CD4-positive, alpha-beta T cell treated with Interferon gamma for 1 hour (primary cell): Measurements from ENCODE around the gene CRADD.

Source experiments
- DNase-seq: peaks from one replicate; pipeline ENCODE4 v3.0.0-alpha.2; 2020

Gene CRADD

DNA sequence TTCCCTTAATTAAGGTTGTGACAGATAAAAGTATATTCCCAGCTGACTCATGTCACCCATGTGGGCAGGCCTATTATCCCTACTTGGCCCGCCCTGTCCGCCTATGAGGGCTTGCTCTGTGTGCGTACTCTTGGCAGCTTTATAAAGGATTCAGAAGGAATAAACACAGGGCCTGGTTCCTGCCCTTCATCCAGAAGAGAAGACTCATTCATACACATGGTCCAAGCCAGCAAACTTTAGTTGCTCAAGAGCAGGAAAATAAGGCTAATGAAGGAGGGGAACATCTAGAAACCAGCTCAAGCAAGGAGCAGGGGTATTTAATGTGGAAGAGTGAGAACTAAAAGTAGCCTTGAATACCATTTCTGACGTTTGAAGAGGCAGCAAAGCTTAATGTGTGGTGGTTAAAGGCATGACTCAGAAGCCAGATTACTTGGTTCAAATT, 141.9 kb downstream of the CRADD start:
- DNase-seq, result no peak

- no peak for DNase-seq
These were observed 146.6 kb downstream of the CRADD start for GRCh38 chr12:93823616-93824391.

GRCh38 chr12:93824514-93825500, 147.6 kb downstream of the CRADD start:
- DNase-seq, result no peak

DNA sequence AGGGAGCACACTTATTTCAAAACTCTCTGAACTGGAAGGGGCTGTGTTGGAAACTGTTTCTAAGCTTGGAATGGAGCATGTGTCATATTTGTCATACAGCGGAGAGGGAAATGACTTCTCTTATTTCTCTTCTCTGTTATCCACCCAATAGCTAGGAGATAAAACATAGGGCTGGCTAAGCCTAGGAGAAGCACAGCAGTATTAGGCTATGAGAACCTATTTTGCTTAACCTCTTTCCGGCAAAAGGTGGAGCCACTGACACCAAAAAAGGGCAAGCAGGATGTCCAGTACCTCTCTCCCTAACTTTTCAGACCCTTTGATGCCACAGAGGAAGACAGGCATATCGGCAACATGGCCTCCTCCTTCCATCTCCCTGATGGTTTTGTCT, 148.3 kb downstream of the CRADD start:
- DNase-seq, result no peak

- no peak for DNase-seq
These were observed 148.9 kb downstream of the CRADD start for GRCh38 chr12:93825931-93826555.

DNA sequence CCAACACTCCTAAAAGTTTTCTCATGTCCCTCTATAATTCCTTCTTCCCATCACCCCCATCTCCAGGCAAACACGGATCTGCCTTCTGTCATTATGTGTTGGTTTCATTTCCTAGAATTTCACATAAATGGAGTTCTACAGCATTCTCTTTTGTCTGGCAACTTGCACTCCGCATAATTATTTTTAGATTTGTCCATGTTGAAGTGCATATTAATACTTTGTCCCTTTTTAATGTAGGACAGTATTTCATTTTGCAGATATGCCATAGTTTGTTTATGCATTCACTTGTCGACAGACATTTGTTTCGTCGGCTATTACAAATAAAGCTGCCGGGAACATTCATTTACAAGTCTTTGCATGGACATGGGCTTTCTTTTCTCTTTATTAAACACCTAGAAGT, 150.0 kb downstream of the CRADD start:
- no peak for DNase-seq

GRCh38 chr12:93827669-93828068, 150.5 kb downstream of the CRADD start:
- DNase-seq, result no peak

DNA sequence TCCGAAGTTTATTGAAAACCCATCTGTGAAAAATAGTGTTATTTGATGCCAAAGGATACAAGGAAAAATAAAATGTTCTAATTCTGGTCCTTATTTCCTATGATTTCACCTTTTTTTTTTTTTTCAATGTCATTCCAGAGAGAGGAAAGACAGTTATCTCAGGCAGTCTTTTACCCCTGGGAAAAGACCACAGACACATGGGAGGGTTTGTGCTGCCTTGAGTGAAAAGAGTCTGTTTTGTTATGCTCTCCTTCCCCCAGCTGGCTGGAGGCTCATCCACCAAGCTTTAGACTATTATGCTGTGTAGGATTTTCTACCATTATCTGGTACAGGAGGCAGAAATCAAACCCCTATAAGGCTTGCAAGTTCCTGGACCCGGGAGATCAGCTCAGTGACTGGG, 151.8 kb downstream of the CRADD start:
- DNase-seq, result no peak

- no peak for DNase-seq
These were observed 154.2 kb downstream of the CRADD start for GRCh38 chr12:93831374-93831773.

- no peak for DNase-seq
These were observed 155.0 kb downstream of the CRADD start for GRCh38 chr12:93832131-93832530.

GRCh38 chr12:93833946-93834345, 156.8 kb downstream of the CRADD start:
- no peak for DNase-seq

DNA sequence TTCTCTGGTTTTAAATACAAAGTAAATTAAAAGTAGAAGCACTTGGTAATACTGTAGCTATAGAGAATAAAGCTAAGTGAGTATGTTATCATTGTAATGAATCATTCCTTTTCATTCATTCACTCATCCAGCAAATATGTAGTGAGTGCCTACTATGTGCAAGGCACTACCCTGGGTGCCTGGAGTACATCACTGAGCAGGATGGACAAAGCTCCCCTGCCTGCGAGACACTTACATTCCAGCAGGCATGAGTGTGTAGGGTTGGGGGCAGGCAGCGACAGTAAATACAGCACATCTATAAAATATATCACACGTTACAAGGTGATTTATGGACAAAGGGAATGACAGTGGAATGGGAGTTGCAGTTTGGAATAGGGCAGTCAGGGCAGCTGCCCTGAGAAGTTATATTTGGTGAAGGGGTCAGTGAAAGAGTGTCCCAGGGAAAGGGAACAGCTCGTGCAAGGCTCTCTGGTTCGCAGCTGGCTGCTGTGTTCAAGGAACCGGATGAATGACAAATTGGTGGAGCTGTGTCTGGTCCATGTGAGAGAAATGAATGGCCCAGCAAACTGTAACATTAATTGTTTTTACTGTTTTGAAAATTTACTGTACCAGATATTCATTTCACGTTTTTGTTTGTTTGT, 159.6 kb downstream of the CRADD start:
- DNase-seq, result no peak

DNA sequence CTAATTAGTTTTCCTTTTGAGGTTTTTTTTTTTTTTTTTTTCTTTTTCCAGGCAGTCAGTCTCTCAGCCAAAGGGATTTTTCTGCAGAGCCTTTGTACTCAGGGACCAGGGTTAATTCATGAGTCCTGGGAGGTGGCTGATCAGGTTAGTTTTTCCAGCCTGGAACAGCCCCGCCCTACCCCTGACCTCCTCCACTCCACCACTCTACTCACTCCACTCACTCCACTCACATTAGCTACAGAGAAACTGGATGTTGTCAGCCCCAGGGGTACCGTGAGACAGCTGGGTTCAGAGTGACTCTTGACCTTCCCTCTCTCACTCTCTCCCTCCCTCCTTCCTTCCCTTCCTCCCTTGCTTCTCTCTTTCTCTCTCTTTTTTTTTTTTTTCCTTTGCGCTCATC, 161.0 kb downstream of the CRADD start:
- DNase-seq, result no peak

DNA sequence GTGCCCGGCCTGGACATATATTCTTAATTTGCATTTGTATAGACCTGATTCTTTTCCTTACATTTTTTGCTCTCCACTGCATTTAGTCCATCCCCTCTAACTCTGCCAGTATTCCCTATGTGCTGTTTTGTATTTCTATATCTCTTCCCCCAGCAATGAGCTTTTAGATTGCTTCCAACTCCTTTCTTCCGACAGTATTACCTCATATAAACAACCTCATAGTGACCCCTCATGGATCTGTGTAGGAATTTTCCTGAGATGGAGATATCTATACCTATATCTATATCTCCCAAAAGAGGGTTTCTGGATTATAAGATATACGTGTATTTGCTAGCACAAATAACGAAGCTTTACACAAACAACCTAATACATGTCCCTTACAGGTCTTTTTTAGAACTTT, 161.9 kb downstream of the CRADD start:
- no peak for DNase-seq

- no peak for DNase-seq
These were observed 164.5 kb downstream of the CRADD start for GRCh38 chr12:93841671-93842070.

GRCh38 chr12:93844164-93844784, 167.1 kb downstream of the CRADD start:
- no peak for DNase-seq

DNA sequence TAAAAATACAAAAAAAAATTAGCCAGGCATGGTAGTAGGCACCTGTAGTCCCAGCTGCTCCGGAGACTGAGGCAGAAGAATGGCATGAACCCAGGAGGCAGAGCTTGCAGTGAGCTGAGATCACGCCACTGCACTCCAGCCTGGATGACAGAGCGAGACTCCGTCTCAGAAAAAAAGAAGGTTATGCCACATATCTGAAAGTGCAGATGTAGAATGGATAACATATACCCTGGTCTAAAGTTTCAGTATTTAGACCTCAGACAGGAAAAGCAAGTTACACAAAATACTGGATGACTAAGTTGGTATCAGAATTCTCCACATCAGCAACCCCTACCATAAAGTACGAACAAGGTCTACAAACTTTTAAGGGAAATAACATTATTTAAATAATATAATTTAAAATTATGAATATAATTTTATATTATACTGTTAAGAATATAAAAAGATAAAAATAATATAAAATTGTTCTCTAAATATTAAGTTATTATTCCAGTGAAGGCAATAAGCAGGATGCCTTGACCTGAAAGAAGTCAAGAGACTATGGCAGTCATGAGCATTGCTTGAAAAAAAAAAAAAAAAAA, 169.9 kb downstream of the CRADD start:
- DNase-seq, result no peak

- no peak for DNase-seq
These were observed 170.6 kb downstream of the CRADD start for GRCh38 chr12:93847517-93848474.

- DNase-seq, result peak; percentile 54
These were observed 171.4 kb downstream of the CRADD start for GRCh38 chr12:93848523-93849101.

- no peak for DNase-seq
These were observed 172.8 kb downstream of the CRADD start for GRCh38 chr12:93849946-93850345.
